ENCODE results near the gene SART3. TPM values are rescaled to one million over a fixed set of nuclear protein-coding genes. Genes with fewer than 3 reads are reported as not detected.
A peak's percentile ranks its signal among the peaks of the same experiment; 100 is the strongest.

Gene SART3
- total and polyA plus RNA-seq, 2 of the 13 experiments (the other 11 are each of a cell fraction or from before 2014, with no cell fraction given) = 16.1 to 69.9 TPM

- CTCF ChIA-PET (ENCODE audit: low intra/inter-chr PET ratio, low total read pairs) = no interaction called here
Measured at GRCh38 chr12:108570743-108571608, 10.0 kb upstream of the SART3 start.

More at GRCh38 chr12:108570743-108571608, 10.0 kb upstream of the SART3 start:
- DNase-seq (ENCODE audit: low spot score) (peak; percentile 12), FAIRE-seq (peak; percentile 8), ATAC-seq (no peak; the same call in 1 of the 3 replicates)
- POLR2A ChIA-PET = no interaction called here
- intact Hi-C loops (cut with micrococcal nuclease; ENCODE audit: unreplicated experiment) = no loop called here
- Histone ChIP-seq H3K36me3 (replicated peaks in 1 of 2; ENCODE audit: control insufficient read depth in 1 of 2, insufficient read depth in 2 of 2, low read length in 2 of 2) (peaks cover 14 to 36% of the 10 kb centered on the region in 2 experiments; a peak in 4 of 5 replicates), H3K9me3 (ENCODE audit: low read length) (no peaks in the 10 kb centered on the region), H3K79me2 (ENCODE audit: insufficient read depth, low read length) (no peaks in the 10 kb centered on the region), H4K20me1 (ENCODE audit: insufficient read depth, low read length) (no peaks in the 10 kb centered on the region), H3K4me3 (replicated peaks in 1 of 3; ENCODE audit: insufficient read depth in 1 of 3, low read depth in 2 of 3, low read length in 3 of 3) (no peak overlapping the region), H3K9ac (ENCODE audit: insufficient read depth, low read depth, low read length) (no peak overlapping the region), H3K27me3 (ENCODE audit: control insufficient read depth in 1 of 2, insufficient read depth in 2 of 2, low read length in 2 of 2) (no peaks in the 10 kb centered on the region; a peak in 1 of 5 replicates), H3K27ac (ENCODE audit: extremely low read length, insufficient read depth, low read length) (no peak overlapping the region), H3K4me1 (ENCODE audit: insufficient read depth, low read length) (no peaks in the 10 kb centered on the region), H3K4me2 (ENCODE audit: low read depth, low read length) (no peak overlapping the region), H2AFZ (ENCODE audit: low read length) (no peak overlapping the region)
- TF ChIP-seq PRMT3 (CRISPR knock-in tag; IDR thresholded peaks at IDR 0.05; ENCODE audit: borderline replicate concordance, low read depth) = no peak
- TF ChIP-seq, protein P1, sequence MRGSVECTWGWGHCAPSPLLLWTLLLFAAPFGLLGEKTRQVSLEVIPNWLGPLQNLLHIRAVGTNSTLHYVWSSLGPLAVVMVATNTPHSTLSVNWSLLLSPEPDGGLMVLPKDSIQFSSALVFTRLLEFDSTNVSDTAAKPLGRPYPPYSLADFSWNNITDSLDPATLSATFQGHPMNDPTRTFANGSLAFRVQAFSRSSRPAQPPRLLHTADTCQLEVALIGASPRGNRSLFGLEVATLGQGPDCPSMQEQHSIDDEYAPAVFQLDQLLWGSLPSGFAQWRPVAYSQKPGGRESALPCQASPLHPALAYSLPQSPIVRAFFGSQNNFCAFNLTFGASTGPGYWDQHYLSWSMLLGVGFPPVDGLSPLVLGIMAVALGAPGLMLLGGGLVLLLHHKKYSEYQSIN (CRISPR knock-in tag; IDR thresholded peaks at IDR 0.05; ENCODE audit: borderline replicate concordance) = no peak
- TF ChIP-seq HES4 (CRISPR knock-in tag; IDR thresholded peaks at IDR 0.05; ENCODE audit: borderline replicate concordance) = no peak
- TF ChIP-seq DZIP1 (CRISPR knock-in tag; IDR thresholded peaks at IDR 0.05) = no peak
- no peak for TF ChIP-seq SP5 (CRISPR knock-in tag; IDR thresholded peaks at IDR 0.05; ENCODE audit: borderline replicate concordance, low read depth)
- peak; percentile 56 for TF ChIP-seq STAG1 (CRISPR knock-in tag; IDR thresholded peaks at IDR 0.05)
- TF ChIP-seq CTCF (CRISPR knock-in tag; IDR thresholded peaks at IDR 0.05) = peak; percentile 45
- no peak for TF ChIP-seq TBX3 (IDR thresholded peaks at IDR 0.05; ENCODE audit: borderline replicate concordance)
- TF ChIP-seq SMC3 (IDR thresholded peaks at IDR 0.05; ENCODE audit: low read length) = peak; percentile 20; the same call in 1 of the 2 replicates
- TF ChIP-seq RFX5 (IDR thresholded peaks at IDR 0.05; ENCODE audit: low read depth, low read length) = no peak
- TF ChIP-seq MAZ (IDR thresholded peaks at IDR 0.05; ENCODE audit: borderline replicate concordance, low read depth, low read length) = no peak
- no peak for TF ChIP-seq MAZ (CRISPR knock-in tag; IDR thresholded peaks at IDR 0.05; ENCODE audit: low read depth)
- TF ChIP-seq KDM4B (CRISPR knock-in tag; IDR thresholded peaks at IDR 0.05) = no peak
- TF ChIP-seq, protein P2, sequence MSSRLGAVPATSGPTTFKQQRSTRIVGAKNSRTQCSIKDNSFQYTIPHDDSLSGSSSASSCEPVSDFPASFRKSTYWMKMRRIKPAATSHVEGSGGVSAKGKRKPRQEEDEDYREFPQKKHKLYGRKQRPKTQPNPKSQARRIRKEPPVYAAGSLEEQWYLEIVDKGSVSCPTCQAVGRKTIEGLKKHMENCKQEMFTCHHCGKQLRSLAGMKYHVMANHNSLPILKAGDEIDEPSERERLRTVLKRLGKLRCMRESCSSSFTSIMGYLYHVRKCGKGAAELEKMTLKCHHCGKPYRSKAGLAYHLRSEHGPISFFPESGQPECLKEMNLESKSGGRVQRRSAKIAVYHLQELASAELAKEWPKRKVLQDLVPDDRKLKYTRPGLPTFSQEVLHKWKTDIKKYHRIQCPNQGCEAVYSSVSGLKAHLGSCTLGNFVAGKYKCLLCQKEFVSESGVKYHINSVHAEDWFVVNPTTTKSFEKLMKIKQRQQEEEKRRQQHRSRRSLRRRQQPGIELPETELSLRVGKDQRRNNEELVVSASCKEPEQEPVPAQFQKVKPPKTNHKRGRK (CRISPR knock-in tag; IDR thresholded peaks at IDR 0.05) = no peak
- in situ Hi-C loops (cut with HindIII; ENCODE audit: extremely low pct_ligation_motif_present, low pct_unique_long_range_greater_than_20kb) = no loop called here
- WGBS (ENCODE audit: low lambda C conversion rate) = 42% methylated on average over 2 of the region's 3 CpGs
- no TSS peak for BruUV-seq (replicated peaks)

Data from HepG2 (cell line).